Panc1 (cell line): ENCODE data around the gene UBE2N. TPM values are rescaled to one million over a fixed set of nuclear protein-coding genes. Genes with fewer than 3 reads are reported as not detected.

Experiments
- ATAC-seq: fragments of 200-7000 bp; cut with Tn5 transposase; 2 replicates; pipeline ENCODE4 v1.9.1; 2020; ENCODE audit warnings: mild to moderate bottlenecking, moderate library complexity
- BruUV-seq: library from RNA; stranded (reverse); fragments of 400-500 nt; replicated peaks from 2 replicates; lab custom pipeline; 2021; lab: Mats Ljungman, UMichigan
- CTCF ChIA-PET: fragments of 300-600 bp; sonication (Branson Sonifier 250); formaldehyde crosslinking; loops from one replicate; lab custom pipeline; 2022; ENCODE audit warnings: antibody characterized with exemption; lab: Charles Lee
- POLR2A ChIA-PET: fragments of 300-600 bp; sonication (Branson Sonifier 250); formaldehyde crosslinking; loops from one replicate; lab custom pipeline; 2022; ENCODE audit warnings: antibody characterized with exemption; lab: Charles Lee
- DNase-seq: peaks from one replicate; pipeline ENCODE4 v3.0.0-alpha.2; 2010; ENCODE audit warnings: low read depth, low spot score
- H3K27ac ChIP-seq: 2 replicates; pipeline ENCODE4 v1.5.1; 2011; ENCODE audit warnings: mild to moderate bottlenecking, low read length, inconsistent platforms
- H3K27me3 ChIP-seq: fragments of 200-500 bp; sonication (Bioruptor generic); 2 replicates; pipeline ENCODE4 v1.6.0; 2014; ENCODE audit warnings: low read length, inconsistent platforms; ENCODE audit not compliant: control insufficient read depth, insufficient read depth
- H3K36me3 ChIP-seq: fragments of 200-500 bp; sonication (Bioruptor generic); 2 replicates; pipeline ENCODE4 v1.5.1; 2014; ENCODE audit warnings: inconsistent platforms, mild to moderate bottlenecking, low read length, moderate library complexity; ENCODE audit not compliant: control insufficient read depth, insufficient read depth
- H3K4me1 ChIP-seq: 2 replicates; pipeline ENCODE4 v1.5.1; 2011; ENCODE audit warnings: inconsistent platforms, mild to moderate bottlenecking, low read length, moderate library complexity; ENCODE audit not compliant: control insufficient read depth, insufficient read depth
- H3K4me3 ChIP-seq, 2 experiments: 2 replicates each; pipeline ENCODE4 v1.5.1; 2011 to 2012; ENCODE audit warnings: low read depth in 2 of 2, low read length in 2 of 2, mild to moderate bottlenecking in 2 of 2, inconsistent platforms in 1 of 2, moderate library complexity in 1 of 2
- H3K9me3 ChIP-seq: fragments of 200-500 bp; sonication (Bioruptor generic); 2 replicates; pipeline ENCODE4 v1.5.1; 2014; ENCODE audit warnings: low read depth, mild to moderate bottlenecking, inconsistent platforms, low read length, moderate library complexity; ENCODE audit not compliant: control insufficient read depth, insufficient read depth
- POLR2AphosphoS5 ChIP-seq: IDR thresholded peaks from 2 replicates; pipeline ENCODE4 v1.6.1; 2012; ENCODE audit warnings: mild to moderate bottlenecking, low read depth, low read length, moderate library complexity
- SIN3A ChIP-seq: IDR thresholded peaks from 2 replicates; pipeline ENCODE4 v1.6.1; 2012; ENCODE audit warnings: low read depth, mild to moderate bottlenecking, low read length, moderate library complexity, borderline replicate concordance; ENCODE audit not compliant: insufficient read depth
- TCF7L2 ChIP-seq: IDR thresholded peaks from 2 replicates; pipeline ENCODE4 v1.6.1; 2011; ENCODE audit warnings: mild to moderate bottlenecking, low read depth, low read length, inconsistent platforms
- in situ Hi-C: cut with HindIII; loops from 2 replicates; pipeline ENCODE4 v1.10.0; 2016; ENCODE audit warnings: low sequenced_read_pairs, low pct_unique_long_range_greater_than_20kb
- intact Hi-C: fragments of 100-400 bp; cut with micrococcal nuclease; formaldehyde crosslinking; loops from one replicate; pipeline ENCODE4 v1.10.0; 2022; ENCODE audit not compliant: unreplicated experiment
- total RNA-seq: library from RNA; stranded (reverse); gene quantifications from one replicate; pipeline ENCODE4 v1.2.1, GENCODE V29; 2021; ENCODE audit not compliant: unreplicated experiment
- TF ChIP-seq, protein P1 (sequence below): fragments of 450-650 bp; IDR thresholded peaks from 2 replicates; pipeline ENCODE4 v1.5.1; 2017; ENCODE audit warnings: mild to moderate bottlenecking
- TF ChIP-seq, protein P2 (sequence below), 2 experiments: IDR thresholded peaks; 2 replicates each; pipeline ENCODE4 v1.6.1; 2011 to 2012; ENCODE audit warnings: low read depth in 2 of 2, control low read depth in 1 of 2, low read length in 1 of 2, mild to moderate bottlenecking in 1 of 2, moderate library complexity in 1 of 2; ENCODE audit not compliant: insufficient read depth in 1 of 2

UBE2N gene
- total RNA-seq, 1 experiment from 2014 or later: 150 TPM

DNA sequence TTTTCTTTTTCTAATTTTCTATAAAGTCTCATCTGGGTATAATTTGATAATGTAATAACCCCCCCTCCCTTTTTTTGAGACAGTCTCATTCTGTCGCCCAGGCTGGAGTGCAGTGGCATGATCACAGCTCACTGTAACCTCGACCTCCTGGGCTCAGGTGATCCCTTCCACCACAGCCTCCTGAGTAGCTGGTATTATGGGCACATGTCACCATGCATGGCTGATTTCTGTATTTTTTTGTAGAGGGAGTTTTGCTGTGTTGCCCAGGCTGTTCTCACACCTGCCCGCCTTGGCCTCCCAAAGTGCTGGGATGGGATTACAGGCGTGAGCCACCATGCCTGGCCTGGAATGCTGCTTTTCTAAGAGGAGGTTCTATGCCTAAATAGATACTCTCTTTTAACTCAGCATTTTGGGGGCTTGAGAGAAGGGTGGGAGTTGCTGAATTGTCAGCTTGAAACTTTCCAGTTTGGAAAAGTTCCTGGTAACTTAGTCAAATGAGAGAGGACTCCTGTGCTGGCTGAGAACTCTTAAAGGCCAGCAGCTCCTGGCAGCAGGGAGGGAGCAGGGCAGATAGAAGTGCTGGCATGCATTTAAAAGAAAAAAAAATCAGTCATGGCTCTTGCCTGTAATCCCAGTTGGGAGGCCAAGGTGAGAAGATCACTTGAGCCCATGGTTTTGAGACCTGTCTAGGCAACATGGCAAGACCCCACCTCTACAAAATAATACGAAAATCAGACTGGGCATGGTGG lies 51.0 kb downstream of the UBE2N start:
- Histone ChIP-seq H3K9me3 (no peaks in the 10 kb centered on the region), H3K4me1 (peaks cover 4% of the 10 kb centered on the region), H3K27me3 (no peaks in the 10 kb centered on the region), H3K4me3 (no peak overlapping the region), H3K27ac (no peak overlapping the region), H3K36me3 (no peaks in the 10 kb centered on the region)
- CTCF ChIA-PET: no interaction called here
- TF ChIP-seq SIN3A (no peak), TCF7L2 (no peak), POLR2AphosphoS5 (no peak)
- TF ChIP-seq, protein P1, sequence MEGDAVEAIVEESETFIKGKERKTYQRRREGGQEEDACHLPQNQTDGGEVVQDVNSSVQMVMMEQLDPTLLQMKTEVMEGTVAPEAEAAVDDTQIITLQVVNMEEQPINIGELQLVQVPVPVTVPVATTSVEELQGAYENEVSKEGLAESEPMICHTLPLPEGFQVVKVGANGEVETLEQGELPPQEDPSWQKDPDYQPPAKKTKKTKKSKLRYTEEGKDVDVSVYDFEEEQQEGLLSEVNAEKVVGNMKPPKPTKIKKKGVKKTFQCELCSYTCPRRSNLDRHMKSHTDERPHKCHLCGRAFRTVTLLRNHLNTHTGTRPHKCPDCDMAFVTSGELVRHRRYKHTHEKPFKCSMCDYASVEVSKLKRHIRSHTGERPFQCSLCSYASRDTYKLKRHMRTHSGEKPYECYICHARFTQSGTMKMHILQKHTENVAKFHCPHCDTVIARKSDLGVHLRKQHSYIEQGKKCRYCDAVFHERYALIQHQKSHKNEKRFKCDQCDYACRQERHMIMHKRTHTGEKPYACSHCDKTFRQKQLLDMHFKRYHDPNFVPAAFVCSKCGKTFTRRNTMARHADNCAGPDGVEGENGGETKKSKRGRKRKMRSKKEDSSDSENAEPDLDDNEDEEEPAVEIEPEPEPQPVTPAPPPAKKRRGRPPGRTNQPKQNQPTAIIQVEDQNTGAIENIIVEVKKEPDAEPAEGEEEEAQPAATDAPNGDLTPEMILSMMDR: no peak
- TF ChIP-seq, protein P2, sequence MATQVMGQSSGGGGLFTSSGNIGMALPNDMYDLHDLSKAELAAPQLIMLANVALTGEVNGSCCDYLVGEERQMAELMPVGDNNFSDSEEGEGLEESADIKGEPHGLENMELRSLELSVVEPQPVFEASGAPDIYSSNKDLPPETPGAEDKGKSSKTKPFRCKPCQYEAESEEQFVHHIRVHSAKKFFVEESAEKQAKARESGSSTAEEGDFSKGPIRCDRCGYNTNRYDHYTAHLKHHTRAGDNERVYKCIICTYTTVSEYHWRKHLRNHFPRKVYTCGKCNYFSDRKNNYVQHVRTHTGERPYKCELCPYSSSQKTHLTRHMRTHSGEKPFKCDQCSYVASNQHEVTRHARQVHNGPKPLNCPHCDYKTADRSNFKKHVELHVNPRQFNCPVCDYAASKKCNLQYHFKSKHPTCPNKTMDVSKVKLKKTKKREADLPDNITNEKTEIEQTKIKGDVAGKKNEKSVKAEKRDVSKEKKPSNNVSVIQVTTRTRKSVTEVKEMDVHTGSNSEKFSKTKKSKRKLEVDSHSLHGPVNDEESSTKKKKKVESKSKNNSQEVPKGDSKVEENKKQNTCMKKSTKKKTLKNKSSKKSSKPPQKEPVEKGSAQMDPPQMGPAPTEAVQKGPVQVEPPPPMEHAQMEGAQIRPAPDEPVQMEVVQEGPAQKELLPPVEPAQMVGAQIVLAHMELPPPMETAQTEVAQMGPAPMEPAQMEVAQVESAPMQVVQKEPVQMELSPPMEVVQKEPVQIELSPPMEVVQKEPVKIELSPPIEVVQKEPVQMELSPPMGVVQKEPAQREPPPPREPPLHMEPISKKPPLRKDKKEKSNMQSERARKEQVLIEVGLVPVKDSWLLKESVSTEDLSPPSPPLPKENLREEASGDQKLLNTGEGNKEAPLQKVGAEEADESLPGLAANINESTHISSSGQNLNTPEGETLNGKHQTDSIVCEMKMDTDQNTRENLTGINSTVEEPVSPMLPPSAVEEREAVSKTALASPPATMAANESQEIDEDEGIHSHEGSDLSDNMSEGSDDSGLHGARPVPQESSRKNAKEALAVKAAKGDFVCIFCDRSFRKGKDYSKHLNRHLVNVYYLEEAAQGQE (IDR thresholded peaks at IDR 0.05; ENCODE audit: insufficient read depth in 1 of 2, low read depth in 2 of 2, low read length in 1 of 2): no peak
- ATAC-seq (no peak; the same call in 1 of the 2 replicates), DNase-seq (no peak)
- no TSS peak for BruUV-seq
- POLR2A ChIA-PET: no interaction called here
- intact Hi-C loops (no loop called here), in situ Hi-C loops (no loop called here)

DNA sequence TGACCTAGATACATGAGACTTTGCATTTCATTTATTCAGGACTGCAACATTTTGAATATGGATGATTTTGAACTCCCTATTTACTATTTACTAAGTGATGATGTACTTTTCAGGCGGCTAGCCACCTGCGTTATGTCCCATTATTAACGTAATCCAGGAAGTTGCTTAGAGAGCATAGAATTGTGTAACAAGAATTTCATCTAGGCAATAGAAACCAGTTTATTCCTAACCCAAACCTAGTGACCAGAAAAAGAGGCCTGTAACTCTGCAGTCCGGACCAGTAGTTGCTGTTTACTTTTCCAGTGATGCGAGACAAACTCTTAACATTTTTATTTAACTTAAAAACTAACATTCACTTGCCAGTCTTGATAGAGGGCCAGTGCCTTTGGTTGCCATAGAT lies 51.7 kb downstream of the UBE2N start:
- CTCF ChIA-PET: no interaction called here
- POLR2A ChIA-PET: no interaction called here
- Histone ChIP-seq H3K9me3 (no peaks in the 10 kb centered on the region), H3K36me3 (no peaks in the 10 kb centered on the region), H3K27me3 (no peaks in the 10 kb centered on the region), H3K4me1 (peaks cover 4% of the 10 kb centered on the region), H3K4me3 (no peak overlapping the region), H3K27ac (no peak overlapping the region)
- intact Hi-C loops (no loop called here), in situ Hi-C loops (no loop called here)
- ATAC-seq: no peak
- no peak for TF ChIP-seq TCF7L2
- TF ChIP-seq, protein P1: no peak
- no peak for TF ChIP-seq SIN3A
- TF ChIP-seq POLR2AphosphoS5: no peak
- TF ChIP-seq, protein P2 (IDR thresholded peaks at IDR 0.05; ENCODE audit: insufficient read depth in 1 of 2, low read depth in 2 of 2, low read length in 1 of 2): no peak
- no TSS peak for BruUV-seq
- DNase-seq: no peak
